Measurements from ENCODE around the gene TTC3. TPM values are rescaled to one million over a fixed set of nuclear protein-coding genes. Genes with fewer than 3 reads are reported as not detected.
"Not testable (repeated sequence)": the region's sequence is repeated elsewhere in the genome, so short reads cannot be mapped to it uniquely, and the experiment has no call there.

The TTC3 gene
- total RNA-seq, 1 donor from 2014 or later, result 286 TPM

DNA sequence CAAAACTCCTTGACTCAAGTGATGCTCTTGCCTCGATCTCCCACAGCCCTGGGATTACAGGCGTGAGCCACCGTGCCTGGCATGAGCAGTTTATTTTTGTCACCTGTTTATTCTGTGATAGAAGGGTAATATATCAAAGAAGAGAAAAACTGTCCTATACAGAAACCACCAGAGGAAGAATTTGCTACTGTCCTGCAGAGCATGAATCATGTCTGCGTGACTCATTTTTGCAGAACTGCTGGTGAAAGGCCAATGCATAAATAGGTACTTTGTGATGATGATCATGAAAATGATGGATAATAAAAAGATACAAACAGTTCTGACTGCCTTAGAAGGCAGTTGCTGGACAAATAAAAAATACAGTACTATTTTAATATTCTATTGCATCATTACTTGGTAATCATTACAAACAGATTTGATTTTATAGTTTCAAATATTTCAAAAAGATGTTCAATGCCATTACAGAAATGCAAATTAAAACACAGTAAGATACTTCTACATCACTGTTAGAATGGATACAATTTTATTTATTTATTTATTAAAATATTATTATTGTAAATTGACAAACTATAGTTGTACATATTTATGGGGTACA is 40.1 kb upstream of the TTC3 start:
- no peak for DNase-seq (ENCODE audit: low spot score in 2 of 2, unreplicated experiment in 2 of 2)
- H3K4me1 Mint-ChIP-seq, result no peaks in the 10 kb centered on the region
- no peaks in the 10 kb centered on the region for H3K36me3 Mint-ChIP-seq
- no peak overlapping the region for H3K27ac Mint-ChIP-seq
- no peaks in the 10 kb centered on the region for H3K27me3 Mint-ChIP-seq (ENCODE audit: low read depth)
- no peak overlapping the region for H3K4me3 Mint-ChIP-seq
- H3K9me3 Mint-ChIP-seq, result peaks cover 4% of the 10 kb centered on the region
- TF ChIP-seq, protein P1, sequence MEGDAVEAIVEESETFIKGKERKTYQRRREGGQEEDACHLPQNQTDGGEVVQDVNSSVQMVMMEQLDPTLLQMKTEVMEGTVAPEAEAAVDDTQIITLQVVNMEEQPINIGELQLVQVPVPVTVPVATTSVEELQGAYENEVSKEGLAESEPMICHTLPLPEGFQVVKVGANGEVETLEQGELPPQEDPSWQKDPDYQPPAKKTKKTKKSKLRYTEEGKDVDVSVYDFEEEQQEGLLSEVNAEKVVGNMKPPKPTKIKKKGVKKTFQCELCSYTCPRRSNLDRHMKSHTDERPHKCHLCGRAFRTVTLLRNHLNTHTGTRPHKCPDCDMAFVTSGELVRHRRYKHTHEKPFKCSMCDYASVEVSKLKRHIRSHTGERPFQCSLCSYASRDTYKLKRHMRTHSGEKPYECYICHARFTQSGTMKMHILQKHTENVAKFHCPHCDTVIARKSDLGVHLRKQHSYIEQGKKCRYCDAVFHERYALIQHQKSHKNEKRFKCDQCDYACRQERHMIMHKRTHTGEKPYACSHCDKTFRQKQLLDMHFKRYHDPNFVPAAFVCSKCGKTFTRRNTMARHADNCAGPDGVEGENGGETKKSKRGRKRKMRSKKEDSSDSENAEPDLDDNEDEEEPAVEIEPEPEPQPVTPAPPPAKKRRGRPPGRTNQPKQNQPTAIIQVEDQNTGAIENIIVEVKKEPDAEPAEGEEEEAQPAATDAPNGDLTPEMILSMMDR (IDR thresholded peaks at IDR 0.05; ENCODE audit: unreplicated experiment), result no peak

DNA sequence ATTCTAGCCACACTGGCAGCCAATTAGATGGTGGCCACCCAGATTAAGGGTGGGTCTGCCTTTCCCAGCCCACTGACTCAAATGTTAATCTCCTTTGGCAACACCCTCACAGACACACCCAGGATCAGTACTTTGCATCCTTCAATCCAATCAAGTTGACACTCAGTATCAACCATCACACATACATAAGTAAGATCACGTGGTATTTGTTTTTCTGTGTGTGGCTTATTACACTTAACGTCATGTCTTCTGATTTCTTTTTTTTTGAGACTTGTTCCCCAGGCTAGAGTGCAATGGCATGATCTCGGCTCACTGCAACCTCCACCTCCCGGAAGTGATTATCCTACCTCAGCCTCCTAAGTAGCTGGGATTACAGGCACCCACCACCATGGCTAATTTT is 38.7 kb upstream of the TTC3 start:
- not testable (repeated sequence) for H3K27ac Mint-ChIP-seq; H3K4me1 Mint-ChIP-seq; H3K27me3 Mint-ChIP-seq (ENCODE audit: low read depth); DNase-seq (ENCODE audit: low spot score in 2 of 2, unreplicated experiment in 2 of 2); H3K9me3 Mint-ChIP-seq; H3K36me3 Mint-ChIP-seq; H3K4me3 Mint-ChIP-seq

DNA sequence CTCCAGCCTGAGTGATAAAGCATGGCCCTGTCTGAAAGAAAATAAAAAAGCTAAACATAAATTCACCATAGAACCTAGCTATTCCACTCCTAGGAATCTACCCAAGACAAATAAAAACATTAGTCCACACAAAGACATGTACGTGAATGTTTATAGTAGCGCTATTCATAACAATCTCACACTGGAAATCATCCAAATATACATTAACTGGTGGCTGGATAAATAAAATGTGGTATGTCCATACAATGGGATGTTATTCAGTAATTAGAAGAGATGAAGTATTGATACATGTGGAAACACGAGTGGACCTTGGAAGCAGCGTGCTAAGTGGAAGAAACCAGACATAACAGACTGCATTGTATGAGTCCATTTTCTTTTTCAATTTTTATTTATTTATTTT is 36.9 kb upstream of the TTC3 start:
- Mint-ChIP-seq H3K4me1 (no peaks in the 10 kb centered on the region), H3K4me3 (no peak overlapping the region), H3K9me3 (peaks cover 4% of the 10 kb centered on the region), H3K27ac (no peak overlapping the region), H3K27me3 (ENCODE audit: low read depth) (no peaks in the 10 kb centered on the region), H3K36me3 (no peaks in the 10 kb centered on the region)
- DNase-seq (ENCODE audit: low spot score in 2 of 2, unreplicated experiment in 2 of 2), result no peak
- TF ChIP-seq, protein P1 (IDR thresholded peaks at IDR 0.05; ENCODE audit: unreplicated experiment), result no peak

DNA sequence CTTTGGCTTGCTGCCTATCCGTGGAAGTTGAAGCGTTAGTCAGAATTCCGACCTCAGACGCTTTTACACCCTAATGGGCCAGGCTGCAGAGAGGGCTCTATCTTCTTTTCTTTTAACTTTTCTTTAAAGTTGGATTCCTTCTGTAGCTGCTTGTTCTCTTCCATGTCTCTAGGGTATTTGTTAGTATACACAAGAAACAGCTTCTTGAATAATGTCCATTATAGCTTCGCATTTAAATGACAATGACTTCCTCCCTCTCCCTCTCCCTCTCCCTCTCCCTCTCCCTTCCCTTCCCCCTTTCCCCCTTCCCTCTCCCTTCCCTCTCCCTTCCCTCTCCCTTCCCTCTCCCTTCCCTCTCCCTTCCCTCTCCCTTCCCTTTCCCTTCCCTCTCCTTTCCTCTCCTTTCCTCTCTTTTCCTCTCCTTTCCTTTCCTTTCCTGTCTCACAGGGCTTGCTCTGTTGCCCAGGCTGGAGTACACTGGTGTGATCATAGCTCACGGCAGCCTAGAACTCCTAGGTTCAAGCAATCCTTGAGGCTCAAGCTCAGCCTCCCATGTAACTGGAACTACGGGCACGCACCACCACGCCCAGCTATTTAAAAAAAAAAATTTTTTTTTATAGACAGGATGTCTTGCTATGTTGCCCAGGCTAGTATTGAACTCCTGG is 33.5 kb upstream of the TTC3 start:
- Mint-ChIP-seq H3K4me3 (no peak overlapping the region), H3K27ac (no peak overlapping the region), H3K4me1 (no peaks in the 10 kb centered on the region), H3K27me3 (ENCODE audit: low read depth) (no peaks in the 10 kb centered on the region), H3K36me3 (no peaks in the 10 kb centered on the region), H3K9me3 (peaks cover 4% of the 10 kb centered on the region)
- no peak for DNase-seq (ENCODE audit: low spot score in 2 of 2, unreplicated experiment in 2 of 2)
- TF ChIP-seq, protein P1 (IDR thresholded peaks at IDR 0.05; ENCODE audit: unreplicated experiment), result no peak

DNA sequence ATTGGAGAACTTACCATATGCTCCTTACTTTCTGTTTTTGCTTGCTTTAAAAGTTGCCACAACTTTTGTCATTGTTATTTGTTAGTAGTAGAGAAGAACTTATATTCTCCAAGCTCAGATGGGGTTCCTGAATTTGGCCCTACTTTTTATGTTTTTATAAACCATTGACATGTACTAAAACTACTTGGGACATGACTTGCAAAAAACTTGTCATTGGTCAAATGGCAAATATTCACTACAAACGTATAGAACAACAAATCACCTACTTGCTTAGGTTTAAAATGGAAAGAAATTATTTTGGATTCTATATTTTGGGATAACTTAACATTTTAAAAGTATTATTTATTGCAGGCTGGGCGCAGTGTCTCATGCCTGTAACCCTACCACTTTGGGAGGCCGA is 32.8 kb upstream of the TTC3 start:
- no peak for DNase-seq (ENCODE audit: low spot score in 2 of 2, unreplicated experiment in 2 of 2)
- Mint-ChIP-seq H3K9me3 (peaks cover 4% of the 10 kb centered on the region), H3K4me3 (no peak overlapping the region), H3K36me3 (no peaks in the 10 kb centered on the region), H3K4me1 (no peaks in the 10 kb centered on the region), H3K27me3 (ENCODE audit: low read depth) (no peaks in the 10 kb centered on the region), H3K27ac (no peak overlapping the region)
- TF ChIP-seq, protein P1 (IDR thresholded peaks at IDR 0.05; ENCODE audit: unreplicated experiment), result no peak

DNA sequence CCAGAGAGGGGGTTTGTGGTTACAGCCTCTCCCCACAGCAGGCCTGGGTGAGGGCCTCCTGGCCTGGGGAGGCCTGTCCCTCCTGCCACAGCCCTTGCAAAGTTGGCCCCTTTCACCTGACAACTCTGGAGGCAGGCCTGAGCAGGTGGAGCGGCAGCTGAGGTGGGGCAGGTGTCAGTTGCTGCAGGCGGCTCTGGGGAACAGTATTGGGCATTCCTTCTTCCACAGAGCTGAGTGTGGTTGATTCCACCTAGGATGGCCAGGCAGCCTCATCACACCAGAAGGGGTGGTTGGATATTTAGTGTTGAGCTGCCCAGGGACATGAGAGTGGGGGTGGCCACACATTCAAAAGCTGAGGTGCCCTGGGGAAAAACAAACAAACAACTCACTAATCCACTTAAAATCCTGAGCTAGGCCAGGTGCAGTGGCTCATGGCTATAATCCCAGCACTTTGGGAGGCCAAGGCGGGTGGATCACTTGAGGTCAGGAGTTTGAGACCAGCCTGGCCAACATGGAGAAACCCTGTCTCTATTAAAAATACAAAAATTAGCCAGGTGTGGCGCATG is 31.3 kb upstream of the TTC3 start:
- Mint-ChIP-seq H3K27ac (no peak overlapping the region), H3K27me3 (ENCODE audit: low read depth) (no peaks in the 10 kb centered on the region), H3K9me3 (no peaks in the 10 kb centered on the region), H3K4me1 (peaks cover 6% of the 10 kb centered on the region), H3K36me3 (no peaks in the 10 kb centered on the region), H3K4me3 (no peak overlapping the region)
- DNase-seq (ENCODE audit: low spot score in 2 of 2, unreplicated experiment in 2 of 2), result no peak
- TF ChIP-seq, protein P1 (IDR thresholded peaks at IDR 0.05; ENCODE audit: unreplicated experiment), result no peak

All from mesothelial cell of epicardium (in vitro differentiated cells).